IPS DF 4.7 (cell line): ENCODE data around the gene IL37.

ENCODE experiments used
- DNase-seq: peaks from one replicate; pipeline ENCODE4 v3.0.0-alpha.2; 2013; ENCODE audit warnings: low spot score; ENCODE audit errors: extremely low read depth

IL37 gene

DNA sequence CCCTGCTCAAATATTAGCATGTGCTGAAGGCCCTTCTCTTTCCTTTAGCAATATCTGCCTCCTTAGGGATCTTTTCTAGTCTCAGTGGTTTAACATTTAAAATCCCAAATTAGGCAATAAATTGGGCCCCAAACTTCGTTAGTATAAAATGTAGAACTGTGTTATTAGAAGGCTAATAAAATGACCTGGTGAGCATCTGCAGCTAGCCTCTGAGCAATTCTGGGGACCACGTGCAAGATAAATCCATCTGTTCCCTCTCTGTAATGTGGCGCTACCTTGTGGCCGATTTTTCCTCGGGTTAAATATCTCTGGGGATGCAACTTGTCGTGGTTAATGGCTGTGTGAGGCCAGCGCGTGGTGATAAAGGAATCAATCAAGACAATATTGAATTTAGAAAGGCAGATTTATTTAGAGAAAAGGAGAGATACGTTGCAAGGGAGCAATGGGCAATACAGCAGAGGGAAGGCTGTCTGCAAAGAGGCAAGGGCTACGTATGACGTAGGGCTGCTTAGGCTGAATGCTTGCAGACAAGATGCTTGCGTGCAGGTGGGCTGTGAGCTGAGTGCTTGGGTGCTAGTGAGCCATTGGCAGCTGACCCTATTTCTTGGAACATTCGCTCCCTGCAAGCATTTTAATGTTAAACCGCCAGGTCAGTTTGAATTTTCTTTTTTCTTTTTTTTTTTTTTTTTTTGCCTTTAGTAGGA is 48.3 kb downstream of the IL37 start:
- peak; percentile 9 for DNase-seq

DNA sequence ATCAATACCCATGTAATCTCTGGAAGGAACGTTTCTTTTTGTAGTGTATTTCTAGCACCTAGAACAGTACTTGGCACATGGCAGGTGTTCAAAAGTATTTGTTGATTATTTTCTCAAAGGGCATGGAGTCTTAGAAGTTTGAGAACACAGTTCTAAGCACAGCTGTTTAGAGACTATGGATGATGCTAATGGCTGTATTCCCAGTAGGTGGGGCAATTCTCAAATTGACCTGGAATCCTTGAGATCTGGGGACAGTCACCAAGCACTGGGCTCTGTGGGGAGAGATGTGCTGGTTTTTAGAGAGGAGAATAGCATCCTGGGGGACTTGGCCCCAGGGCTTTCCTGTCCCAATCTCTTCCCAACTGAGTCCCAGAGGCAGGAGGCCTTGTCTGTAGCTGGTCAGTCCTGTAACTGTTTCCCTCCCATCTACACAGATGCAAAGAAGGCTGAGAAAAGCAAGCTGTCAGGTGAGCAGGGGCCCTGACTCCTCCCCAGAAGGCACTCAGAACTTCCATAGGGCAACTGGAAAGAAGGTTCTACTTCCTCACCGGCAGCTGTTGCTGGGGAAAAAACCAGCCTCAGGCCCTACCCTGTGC is 49.4 kb downstream of the IL37 start:
- DNase-seq, result no peak

DNA sequence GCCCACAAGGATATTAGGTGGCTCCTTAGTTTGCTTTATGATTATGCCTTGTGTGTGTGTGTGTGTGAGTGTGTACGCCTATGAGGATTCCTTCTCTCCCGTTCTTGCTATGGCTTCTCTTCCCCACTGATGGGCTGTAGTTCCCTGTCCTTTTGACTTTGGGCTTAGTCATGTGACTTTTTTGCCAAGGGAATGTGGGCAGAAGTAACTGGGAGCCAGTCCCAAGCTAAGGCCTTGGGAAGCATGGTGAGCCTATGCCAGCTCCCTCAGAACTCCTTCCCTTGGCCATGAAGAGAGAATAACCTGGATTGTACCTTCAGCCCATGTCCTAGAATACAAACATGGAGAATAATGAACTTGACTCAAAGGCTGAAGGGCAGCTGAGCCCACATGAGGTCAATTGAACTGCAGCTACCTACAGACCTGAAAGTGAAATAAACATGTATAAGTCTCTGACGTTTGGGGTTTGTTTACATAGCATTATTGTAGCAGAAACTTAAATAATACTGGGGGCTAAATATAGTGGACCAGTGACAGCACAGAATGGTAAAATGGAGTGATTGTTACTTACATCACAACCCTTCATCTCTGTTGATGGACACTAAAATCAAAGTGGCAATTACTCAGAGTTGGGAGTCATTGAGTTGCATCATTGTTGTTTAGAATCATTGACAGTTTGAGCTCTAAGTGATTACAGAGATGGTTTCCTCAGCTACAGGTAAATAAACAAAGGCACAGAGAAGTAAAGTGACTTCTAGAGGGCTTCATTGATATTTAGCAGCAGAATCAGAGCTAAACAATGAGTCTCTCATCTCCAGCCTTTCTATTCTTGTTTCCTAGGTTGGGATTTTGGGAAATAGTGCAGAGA is 51.6 kb downstream of the IL37 start:
- no peak for DNase-seq

DNA sequence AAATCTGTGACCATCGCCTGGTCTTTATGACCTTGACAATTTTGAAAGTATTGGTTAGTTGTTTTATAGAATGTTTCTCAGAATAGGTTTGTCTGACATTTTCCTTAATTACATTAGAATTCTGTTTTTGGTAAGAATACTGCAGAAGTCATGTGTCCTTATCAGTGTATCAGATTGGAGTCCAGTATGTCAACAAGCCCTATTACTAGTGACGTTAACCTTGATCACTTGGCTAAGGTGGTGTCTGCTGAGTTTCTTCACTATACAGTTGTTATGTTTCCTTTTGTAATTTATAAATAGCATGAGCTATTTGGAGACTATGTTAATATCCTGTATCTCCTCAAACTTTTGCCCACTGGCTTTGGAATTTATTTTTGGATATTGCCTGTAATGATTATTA is 56.1 kb downstream of the IL37 start:
- DNase-seq, result no peak
